ENCODE measurements around the gene PLAGL1.
"Not testable (repeated sequence)": the region's sequence is repeated elsewhere in the genome, so short reads cannot be mapped to it uniquely, and the experiment has no call there.

The PLAGL1 gene

GRCh38 chr6:143952060-143952778 is 55.8 kb downstream of the PLAGL1 start:
- intact Hi-C loops (cut with DNase I): no loop called here

DNA sequence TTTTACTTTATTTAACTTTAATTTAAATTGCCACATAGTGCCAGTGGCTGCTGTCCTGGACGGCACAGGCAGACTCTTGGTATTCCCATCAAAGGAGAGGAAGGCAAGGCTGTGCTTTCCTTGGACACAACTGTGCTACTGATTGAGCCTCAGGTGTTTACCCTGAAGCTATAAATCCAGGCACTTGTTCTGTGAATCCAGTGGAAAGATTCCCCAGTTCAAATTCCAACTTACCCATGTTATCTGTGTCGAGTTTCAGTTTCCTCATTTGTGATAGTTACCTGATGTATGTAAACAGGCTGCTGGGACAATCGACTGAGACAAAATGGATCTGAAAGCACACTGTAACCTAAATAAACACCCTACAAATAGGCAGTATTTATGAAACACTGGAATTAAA is 57.2 kb downstream of the PLAGL1 start:
- intact Hi-C loops (cut with DNase I): no loop called here
- DNase-seq: no peak

More at GRCh38 chr6:143952060-143952778, 55.8 kb downstream of the PLAGL1 start:
- DNase-seq: no peak

DNA sequence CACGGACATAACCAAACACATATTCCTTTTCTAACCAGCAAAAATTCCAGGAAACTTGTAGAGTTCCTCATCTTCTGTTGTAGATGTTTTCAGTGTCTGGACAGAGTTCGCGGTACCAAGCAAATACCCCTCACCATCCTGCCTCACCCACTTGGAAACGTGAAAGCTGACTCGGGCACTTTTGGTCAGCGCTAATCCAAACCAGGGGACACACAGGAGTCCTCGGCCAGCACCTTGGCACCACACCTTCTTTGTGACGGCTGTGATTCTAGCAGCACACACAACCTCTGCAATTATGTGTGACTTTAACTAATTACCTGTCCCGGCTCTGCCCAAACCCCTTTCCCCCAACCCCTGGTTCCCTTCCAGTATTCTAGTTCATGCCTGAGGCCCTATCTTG is 58.1 kb downstream of the PLAGL1 start:
- DNase-seq: no peak
- intact Hi-C loops (cut with DNase I): no loop called here

GRCh38 chr6:143949535-143949934 is 58.5 kb downstream of the PLAGL1 start:
- DNase-seq: no peak
- intact Hi-C loops (cut with DNase I): no loop called here

DNA sequence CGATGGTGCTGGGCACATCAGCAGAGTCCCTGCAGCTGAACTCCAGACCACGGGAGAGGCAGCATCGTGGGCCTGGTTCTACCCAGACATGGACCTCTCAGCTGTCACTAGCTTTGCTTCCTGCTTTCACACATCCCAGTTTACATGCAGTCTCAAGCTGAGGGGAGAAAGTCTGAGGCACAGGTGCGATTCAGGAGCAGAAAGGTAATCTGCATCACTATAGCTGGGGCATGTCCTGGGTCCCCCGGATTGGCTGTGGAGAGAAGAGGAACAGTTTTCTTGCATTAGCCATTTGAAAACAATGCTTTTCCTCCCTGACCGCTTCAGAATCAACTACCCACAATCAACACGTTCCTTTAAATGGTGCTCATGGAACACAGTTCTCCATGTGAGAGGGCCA is 59.9 kb downstream of the PLAGL1 start:
- no peak for DNase-seq
- intact Hi-C loops (cut with DNase I): no loop called here

DNA sequence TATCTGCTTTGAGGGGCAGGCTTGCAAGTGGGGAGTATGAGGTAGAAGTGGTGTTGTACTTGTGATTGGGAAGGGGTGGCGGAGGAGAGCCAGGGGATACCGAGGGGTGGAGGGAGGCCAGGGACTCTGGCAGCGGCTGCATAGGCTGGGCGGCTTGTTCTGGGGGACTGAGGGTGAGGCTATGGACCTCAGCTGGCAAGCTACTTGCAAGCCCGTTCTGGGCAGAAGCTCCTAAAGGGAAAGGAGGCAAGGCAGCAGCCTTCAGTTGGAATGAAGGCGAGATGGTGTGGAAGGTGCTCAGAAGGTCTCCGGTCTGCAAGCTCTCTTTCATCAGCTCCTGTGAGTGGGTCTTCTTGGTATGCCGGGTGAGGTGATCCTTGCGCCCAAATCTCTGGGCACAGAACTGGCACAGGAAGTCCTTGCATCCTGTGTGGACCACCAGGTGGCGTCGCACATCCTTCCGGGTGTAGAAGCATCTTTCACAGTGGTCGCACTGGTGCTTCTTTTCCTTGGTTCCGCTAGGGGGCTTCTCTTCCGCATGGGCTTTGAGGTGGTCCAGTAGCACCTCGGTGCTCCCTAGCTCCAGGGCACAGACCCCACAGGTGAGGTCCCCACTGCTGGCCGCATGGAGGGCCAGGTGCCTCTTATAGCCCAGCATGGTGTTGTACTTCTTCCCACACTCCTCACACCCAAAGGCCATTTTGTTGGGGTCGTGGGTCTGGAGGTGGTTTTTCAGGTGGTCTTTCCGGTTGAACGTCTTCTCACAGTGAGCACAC is 66.0 kb downstream of the PLAGL1 start:
- DNase-seq: peak in 39 of 42 donors; percentile 10 to 67 (median 40)

GRCh38 chr6:143940011-143940597 is 68.0 kb downstream of the PLAGL1 start:
- intact Hi-C loops (cut with DNase I): no loop called here
- DNase-seq: peak in 5 of 42 donors; percentile 7 to 14 (median 10)

More for the DNA sequence above, 66.0 kb downstream of the PLAGL1 start:
- intact Hi-C loops (cut with DNase I): no loop called here

DNA sequence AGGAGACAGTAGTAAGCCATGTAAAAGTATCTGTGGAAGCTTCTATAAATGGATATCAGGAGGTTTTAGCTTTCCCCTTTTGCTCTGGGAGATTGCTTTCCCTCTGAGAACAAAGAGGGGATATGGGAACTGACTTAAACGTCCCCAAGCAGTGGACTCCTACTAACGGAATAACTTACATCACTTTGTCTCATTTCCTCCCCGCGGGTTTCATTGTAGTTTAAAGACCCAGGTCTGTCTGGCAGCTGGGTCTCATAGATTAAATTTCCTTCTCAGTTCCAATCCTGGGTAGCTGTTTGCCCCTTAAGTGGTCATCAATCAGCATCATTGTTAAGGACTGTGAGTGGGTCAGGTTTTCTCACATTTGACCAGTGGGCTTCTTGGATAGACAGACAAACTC is 68.7 kb downstream of the PLAGL1 start:
- no peak for DNase-seq
- intact Hi-C loops (cut with DNase I): no loop called here

- intact Hi-C loops (cut with DNase I): no loop called here
Measured at GRCh38 chr6:143937668-143937970, 70.4 kb downstream of the PLAGL1 start.

GRCh38 chr6:143936778-143937667 is 71.0 kb downstream of the PLAGL1 start:
- intact Hi-C loops (cut with DNase I): no loop called here
- no peak for DNase-seq

More at GRCh38 chr6:143937668-143937970, 70.4 kb downstream of the PLAGL1 start:
- no peak for DNase-seq

GRCh38 chr6:143936347-143936746 is 71.7 kb downstream of the PLAGL1 start:
- DNase-seq: no peak
- intact Hi-C loops (cut with DNase I): no loop called here

DNA sequence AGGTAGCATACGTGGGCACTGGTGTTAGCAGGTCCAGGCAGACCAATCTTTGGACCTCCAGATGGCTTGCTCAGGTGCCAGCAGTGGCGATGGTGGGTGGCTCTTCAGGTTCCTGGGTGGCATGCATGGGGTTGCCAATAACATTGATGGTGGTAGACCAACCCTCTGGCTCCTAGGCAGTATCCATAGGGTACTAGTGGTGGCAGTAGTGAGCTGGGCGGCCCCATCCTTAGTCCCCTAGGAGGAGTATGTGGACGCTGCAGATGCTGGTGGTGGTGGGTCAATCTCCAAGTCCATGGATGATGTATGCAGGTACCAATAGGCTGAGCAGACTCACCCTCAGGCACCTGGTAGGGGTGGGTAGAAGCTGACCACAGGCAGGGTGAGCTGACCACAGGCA is 73.2 kb downstream of the PLAGL1 start:
- intact Hi-C loops (cut with DNase I): no loop called here
- no peak for DNase-seq

GRCh38 chr6:143934331-143934730 is 73.7 kb downstream of the PLAGL1 start:
- intact Hi-C loops (cut with DNase I): no loop called here
- DNase-seq: no peak

- DNase-seq: no peak
- intact Hi-C loops (cut with DNase I): no loop called here
Measured at GRCh38 chr6:143929975-143930374, 78.1 kb downstream of the PLAGL1 start.

- intact Hi-C loops (cut with DNase I): no loop called here
- DNase-seq: no peak
Measured at GRCh38 chr6:143928853-143929252, 79.2 kb downstream of the PLAGL1 start.

DNA sequence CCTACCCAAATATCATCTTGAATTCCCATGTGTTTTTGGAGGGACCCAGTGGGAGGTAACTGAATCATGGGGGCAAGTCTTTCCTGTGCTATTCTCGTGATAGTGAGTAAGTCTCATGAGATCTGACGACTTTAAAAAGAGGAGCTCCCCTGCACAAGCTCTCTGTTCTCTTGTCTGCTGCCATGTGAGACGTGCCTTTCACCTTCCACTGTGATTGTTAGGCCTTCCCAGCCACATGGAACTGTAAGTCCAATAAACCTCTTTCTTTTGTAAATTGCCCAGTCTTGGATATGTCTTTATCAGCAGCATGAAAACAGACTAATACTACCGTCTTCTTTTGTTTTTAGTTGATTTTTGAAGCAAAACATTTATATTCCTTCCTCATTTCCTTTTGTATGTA is 91.0 kb downstream of the PLAGL1 start:
- DNase-seq; intact Hi-C loops (cut with DNase I): not testable (repeated sequence)

GRCh38 chr6:143912671-143913070 is 95.4 kb downstream of the PLAGL1 start:
- DNase-seq: no peak
- intact Hi-C loops (cut with DNase I): no loop called here

GRCh38 chr6:143911028-143911427 is 97.0 kb downstream of the PLAGL1 start:
- intact Hi-C loops (cut with DNase I): no loop called here
- DNase-seq: no peak

DNA sequence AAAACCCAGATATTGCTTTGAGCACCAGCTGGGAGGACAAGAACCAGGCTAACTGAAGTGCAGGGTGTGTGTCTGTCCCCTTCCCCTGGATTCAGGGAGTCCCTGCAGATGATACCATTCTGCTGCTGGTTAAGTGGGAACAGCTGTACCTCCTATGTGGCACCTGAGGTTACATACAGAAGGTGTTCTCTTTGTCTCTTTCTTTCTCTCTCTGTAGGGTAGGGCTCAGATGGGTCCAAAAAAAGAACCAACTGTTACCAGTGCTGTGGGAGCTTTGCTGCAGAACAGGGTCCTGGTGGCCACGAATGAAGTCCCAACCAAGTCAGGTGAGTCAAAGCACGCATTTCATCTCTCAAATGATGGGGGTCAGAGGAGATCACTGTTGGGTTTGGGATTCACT is 105.2 kb downstream of the PLAGL1 start:
- no peak for DNase-seq

More for the DNA sequence above, 105.2 kb downstream of the PLAGL1 start:
- intact Hi-C loops (cut with DNase I): no loop called here
